Gastroesophageal sphincter (tissue), 3 donors: ENCODE data around the gene GCSAM.

Experiments used
- CTCF ChIP-seq, 4 experiments: fragments of 200-600 bp in 2 of 4; fragments of 450-650 bp in 2 of 4; sonication (generic) in 1 of 4; IDR thresholded peaks; one replicate each; pipeline ENCODE4 v1.5.1; 2017 to 2019; ENCODE audit warnings: antibody characterized with exemption in 4 of 4, mild to moderate bottlenecking in 2 of 4, moderate library complexity in 2 of 4
- POLR2AphosphoS5 ChIP-seq: sonication (generic); formaldehyde crosslinking; IDR thresholded peaks from one replicate; pipeline ENCODE4 v1.6.1; 2017; ENCODE audit warnings: antibody characterized with exemption

GRCh38 chr3:112121577-112122547 lies 11.2 kb downstream of the GCSAM start:
- TF ChIP-seq CTCF (IDR thresholded peaks at IDR 0.05), result no peak
- TF ChIP-seq POLR2AphosphoS5, result no peak
